Esophagus mucosa (tissue), 1 donor: ENCODE data around the gene CLDN14. TPM values are rescaled to one million over a fixed set of nuclear protein-coding genes. Genes with fewer than 3 reads are reported as not detected.

Experiments
- ATAC-seq: fragments of 200-7000 bp; cut with Tn5 transposase; one replicate; pipeline ENCODE4 v1.9.1; 2020
- total RNA-seq: library from RNA; stranded (reverse); gene quantifications from one replicate; pipeline ENCODE4 v1.2.4, GENCODE V29; 2023
- donor health status: DM: yes; HTN: yes; CAD: no.

CLDN14 gene
- not detected for total RNA-seq

GRCh38 chr21:36479415-36480402, at the start of gene CLDN14:
Gene CLDN14, minus strand, starts transcription at chr21:36480122. Its CDS starts 18,427 bp downstream, at chr21:36461695.
- no peak for ATAC-seq

DNA sequence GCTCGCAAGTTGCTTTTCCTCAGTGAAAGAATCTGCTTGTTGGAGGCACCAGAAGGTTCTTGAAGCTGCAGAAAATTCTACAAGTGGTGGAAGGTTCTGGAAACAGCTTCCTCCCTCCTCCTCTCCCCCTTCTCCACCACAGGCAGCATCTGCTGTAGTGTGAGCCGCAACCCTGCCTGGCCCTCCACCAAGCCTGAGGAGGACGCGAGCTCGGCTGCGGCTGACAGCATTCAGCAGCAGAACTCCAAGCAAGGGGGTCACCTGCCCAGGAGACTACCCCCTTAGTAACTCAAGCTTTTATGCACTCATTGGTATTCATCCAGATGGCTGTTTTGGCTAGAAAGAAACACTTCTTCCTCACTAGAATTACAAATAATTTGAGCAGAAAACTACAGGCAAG, 48.8 kb upstream of the CLDN14 start:
- no peak for ATAC-seq

DNA sequence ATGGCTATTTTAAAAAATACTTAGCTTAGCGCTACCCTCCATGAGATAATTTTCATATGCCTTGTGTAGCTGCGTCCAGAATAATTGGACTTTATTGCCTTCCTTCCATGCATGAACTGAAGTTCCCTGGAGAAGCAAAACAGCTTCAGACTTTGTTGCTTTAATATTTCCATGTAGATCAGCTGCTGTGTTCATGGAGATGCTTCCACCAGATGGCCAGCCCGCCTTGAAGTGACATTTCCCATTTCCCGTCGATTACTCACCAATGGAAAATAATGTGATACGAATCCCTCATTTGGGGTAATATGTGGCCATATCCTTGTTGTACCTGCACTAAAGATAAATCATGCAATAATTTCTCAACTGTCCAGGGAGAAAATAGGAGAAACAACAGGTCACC, 47.4 kb upstream of the CLDN14 start:
- no peak for ATAC-seq

GRCh38 chr21:36526104-36526503, 46.2 kb upstream of the CLDN14 start:
- no peak for ATAC-seq

- no peak for ATAC-seq
Measured at GRCh38 chr21:36524477-36524876, 44.6 kb upstream of the CLDN14 start.

DNA sequence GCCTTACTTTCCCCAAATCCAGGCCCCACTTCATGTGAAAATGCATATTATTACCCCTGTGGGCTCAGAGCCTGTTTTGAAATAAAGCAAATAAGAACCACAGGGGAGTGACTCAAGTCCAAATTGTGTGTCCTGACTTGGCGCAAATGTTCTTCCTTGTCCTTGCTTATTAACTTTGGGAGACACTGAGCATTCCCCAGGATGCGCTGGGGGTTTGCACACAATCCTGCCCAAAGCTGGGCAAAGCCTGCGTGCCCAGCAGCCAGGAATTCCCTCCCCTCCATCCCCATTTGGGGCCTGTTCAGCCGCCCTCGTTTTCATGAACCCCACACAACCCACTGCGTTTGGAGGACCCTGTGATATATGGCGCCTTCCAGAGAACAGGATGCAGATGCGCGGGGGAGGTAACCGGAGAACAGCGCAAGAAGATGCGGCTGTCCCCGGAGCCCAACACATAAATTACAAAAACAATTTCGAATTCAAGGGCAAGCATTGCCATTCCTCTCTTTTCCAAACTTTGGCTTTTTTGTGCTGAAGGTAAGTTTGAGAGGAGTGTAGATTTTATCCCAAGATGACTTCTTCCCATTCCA, 42.4 kb upstream of the CLDN14 start:
- ATAC-seq = no peak

GRCh38 chr21:36518883-36519492, 39.1 kb upstream of the CLDN14 start:
- no peak for ATAC-seq

DNA sequence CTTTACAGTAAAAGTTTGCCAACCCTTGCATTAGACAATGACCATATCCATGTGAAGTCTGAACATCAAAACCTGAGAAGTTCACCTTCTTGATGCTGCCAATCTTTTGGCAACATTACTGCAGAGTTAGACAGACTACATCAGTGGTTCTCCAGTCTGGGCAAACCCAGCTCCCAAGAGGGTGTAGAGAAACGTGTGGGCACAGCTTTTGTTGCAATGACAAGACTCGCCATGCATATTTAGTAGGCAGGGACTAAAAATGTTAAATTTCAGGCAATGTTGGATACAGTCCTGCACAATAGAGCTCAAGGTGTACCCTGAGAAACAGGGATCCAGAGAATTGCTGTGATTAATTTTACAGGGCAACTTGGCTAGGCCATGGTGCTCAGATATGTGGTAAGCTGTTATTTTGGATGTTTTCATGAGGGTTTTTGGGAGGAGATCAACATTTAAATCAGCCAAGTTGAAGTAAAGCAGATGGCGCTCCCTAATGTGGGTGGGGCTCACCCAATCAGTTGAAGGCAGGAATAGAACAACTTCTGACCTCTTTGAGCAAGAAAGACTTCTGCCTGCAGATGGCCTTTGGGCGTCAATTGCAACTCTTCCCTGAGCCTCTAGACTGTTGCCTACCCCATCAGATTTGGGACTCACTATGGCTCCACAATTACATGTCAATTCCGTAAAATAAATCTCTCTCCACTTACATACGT, 37.6 kb upstream of the CLDN14 start:
- ATAC-seq = no peak

- no peak for ATAC-seq
Measured at GRCh38 chr21:36516281-36516680, 36.4 kb upstream of the CLDN14 start.

GRCh38 chr21:36513430-36513829, 33.5 kb upstream of the CLDN14 start:
- no peak for ATAC-seq

GRCh38 chr21:36512971-36513370, 33.0 kb upstream of the CLDN14 start:
- no peak for ATAC-seq

DNA sequence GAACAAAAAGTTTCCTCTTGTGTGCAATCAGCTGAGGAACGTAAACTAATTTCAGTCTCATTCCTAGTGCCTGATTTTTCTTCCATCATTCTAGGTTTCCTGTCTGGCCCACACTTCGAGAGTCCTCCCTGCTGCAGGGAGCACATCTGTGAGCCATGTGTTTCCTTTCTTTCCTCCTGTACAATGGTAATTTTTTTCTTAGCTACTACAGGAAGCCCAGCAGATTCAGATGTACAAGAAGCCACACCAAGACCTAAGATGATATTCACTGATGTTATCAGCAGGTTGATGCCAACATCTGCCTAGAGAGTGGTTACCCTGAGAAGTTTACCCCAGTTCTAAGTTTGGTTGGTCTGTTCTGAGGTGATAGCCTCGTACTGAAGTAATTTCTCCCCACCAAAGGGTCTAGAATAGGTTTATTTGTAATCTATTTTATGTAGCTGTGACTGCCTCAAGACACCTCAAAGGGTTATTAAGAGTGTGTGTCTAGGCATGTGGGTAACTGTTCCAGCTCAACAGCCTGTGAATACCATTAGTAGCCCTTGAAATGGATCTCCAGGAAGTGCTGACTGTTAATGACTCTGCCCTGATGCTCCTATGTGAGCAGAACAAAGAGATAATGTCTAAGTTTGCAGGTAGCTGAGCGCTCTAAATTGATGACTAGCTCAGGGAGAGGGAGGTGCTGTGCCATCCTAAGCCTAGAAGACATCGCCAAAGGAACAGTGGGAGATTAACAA, 31.7 kb upstream of the CLDN14 start:
- ATAC-seq = peak; percentile 21

GRCh38 chr21:36510911-36511310, 31.0 kb upstream of the CLDN14 start:
- no peak for ATAC-seq

GRCh38 chr21:36509973-36510664, 30.2 kb upstream of the CLDN14 start:
- peak; percentile 79 for ATAC-seq

DNA sequence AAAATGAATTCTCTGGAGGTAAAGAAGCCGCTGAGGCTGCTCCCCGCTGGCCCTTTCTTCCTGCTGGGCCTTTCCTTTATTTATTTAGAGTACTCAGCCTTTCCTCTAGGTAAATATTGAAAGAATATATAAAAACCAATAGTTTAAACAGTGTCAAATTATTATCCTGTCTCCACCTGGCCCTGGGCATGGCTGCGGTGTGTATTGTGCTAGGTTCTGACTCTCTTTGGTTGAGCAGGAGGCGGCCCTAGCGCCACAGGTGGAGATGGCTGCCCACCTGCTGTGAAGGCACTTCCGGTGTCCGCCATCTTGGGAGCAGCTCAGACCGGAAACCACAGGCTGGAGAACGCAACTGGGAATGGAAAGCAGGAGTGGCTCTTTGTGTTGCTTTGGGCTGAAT, 29.0 kb upstream of the CLDN14 start:
- ATAC-seq = no peak

- ATAC-seq = peak; percentile 25
Measured at GRCh38 chr21:36507397-36508018, 27.6 kb upstream of the CLDN14 start.

- no peak for ATAC-seq
Measured at GRCh38 chr21:36506482-36506881, 26.6 kb upstream of the CLDN14 start.

GRCh38 chr21:36504067-36505058, 24.4 kb upstream of the CLDN14 start:
- ATAC-seq = no peak

DNA sequence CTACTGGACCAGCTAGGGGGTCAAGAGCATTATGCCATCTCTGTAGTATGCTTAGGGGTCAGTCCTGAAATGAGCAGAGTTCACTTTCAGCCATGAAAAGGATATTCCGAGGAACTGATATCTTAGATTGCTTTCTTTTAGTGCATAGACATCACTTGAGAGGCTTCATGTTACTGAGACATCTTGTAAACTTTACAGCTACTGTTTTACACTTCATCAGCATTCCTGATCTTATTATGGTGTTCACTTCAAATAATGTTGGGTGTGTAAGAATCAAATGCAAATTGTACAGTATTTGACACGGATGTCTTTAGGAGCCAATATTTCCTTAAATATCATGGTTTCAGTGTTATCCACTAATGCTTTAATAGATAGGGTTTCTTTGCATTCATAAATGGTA, 22.4 kb upstream of the CLDN14 start:
- ATAC-seq = no peak

GRCh38 chr21:36501589-36501892, 21.6 kb upstream of the CLDN14 start:
- ATAC-seq = no peak
